ENCODE measurements around the gene MARF1.

GRCh38 chr16:15649727-15650018, 6.7 kb upstream of the MARF1 start:
- no peak for TF ChIP-seq CTCF (IDR thresholded peaks at IDR 0.05)
- TF ChIP-seq POLR2A (IDR thresholded peaks at IDR 0.05) = no peak
- TF ChIP-seq EP300 (IDR thresholded peaks at IDR 0.05) = no peak
- no peak for TF ChIP-seq POLR2AphosphoS5 (IDR thresholded peaks at IDR 0.05)
